Endothelial cell of umbilical vein (primary cell): ENCODE results near the gene ASCL4. TPM values are rescaled to one million over a fixed set of nuclear protein-coding genes. Genes with fewer than 3 reads are reported as not detected.

Experiments used
- BruUV-seq: library from RNA; stranded (reverse); fragments of 400-500 nt; replicated peaks from 2 replicates; lab custom pipeline; 2021; lab: Mats Ljungman, UMichigan
- CTCF ChIA-PET: fragments of 300-600, 350-600 bp; sonication (Branson Sonifier 250); formaldehyde crosslinking; loops from one replicate; lab custom pipeline; 2021; ENCODE audit warnings: antibody characterized with exemption, inconsistent platforms; lab: Charles Lee
- POLR2A ChIA-PET: fragments of 300-600, 350-600 bp; sonication (Branson Sonifier 250); formaldehyde crosslinking; loops from one replicate; lab custom pipeline; 2021; ENCODE audit warnings: antibody characterized with exemption, inconsistent platforms; lab: Charles Lee
- DNase-seq: peaks from one replicate; pipeline ENCODE4 v3.0.0-alpha.2; 2011; ENCODE audit warnings: low read depth, low spot score
- FAIRE-seq: peaks from 2 replicates; lab custom pipeline; 2011; peaks lifted over from hg19 to GRCh38; lab: Jason Lieb, UNC
- H2AFZ ChIP-seq: 2 replicates; pipeline ENCODE4 v1.6.0; 2012; ENCODE audit warnings: low read depth, low read length, control low read depth, inconsistent platforms
- H3K27ac ChIP-seq: 2 replicates; pipeline ENCODE4 v1.5.1; 2011; ENCODE audit warnings: low read depth, mild to moderate bottlenecking, control low read depth, low read length, moderate library complexity; ENCODE audit not compliant: insufficient read depth
- H3K27me3 ChIP-seq, 2 experiments: 2 replicates each; pipeline versions ENCODE4 v1.6.0 to v1.6.1; 2011; ENCODE audit warnings: low read length in 2 of 2, mixed read lengths in 1 of 2; ENCODE audit not compliant: control insufficient read depth in 2 of 2, insufficient read depth in 2 of 2
- H3K36me3 ChIP-seq, 2 experiments: 2 replicates in 1 of 2; 3 replicates in 1 of 2; pipeline ENCODE4 v1.5.1; 2011; ENCODE audit warnings: low read length in 2 of 2, mild to moderate bottlenecking in 1 of 2, moderate library complexity in 1 of 2; ENCODE audit not compliant: control insufficient read depth in 2 of 2, insufficient read depth in 2 of 2; ENCODE audit errors: extremely low read depth in 1 of 2
- H3K4me1 ChIP-seq: 3 replicates; pipeline ENCODE4 v1.5.1; 2011; ENCODE audit warnings: mild to moderate bottlenecking, low read length; ENCODE audit not compliant: control insufficient read depth, insufficient read depth; ENCODE audit errors: extremely low read depth
- H3K4me2 ChIP-seq: 2 replicates; pipeline ENCODE4 v1.6.1; 2011; ENCODE audit warnings: low read length, control low read depth, mixed read lengths; ENCODE audit not compliant: insufficient read depth
- H3K4me3 ChIP-seq, 3 experiments: fragments of 200-600 bp in 1 of 3; sonication (generic), shearing (Covaris generic) in 1 of 3; replicated peaks in 1 of 3; 2 replicates each; pipeline ENCODE4 v1.5.1; 2011 to 2016; ENCODE audit warnings: control low read depth in 3 of 3, low read length in 3 of 3, mild to moderate bottlenecking in 2 of 3, inconsistent platforms in 1 of 3, low read depth in 1 of 3, moderate library complexity in 1 of 3; ENCODE audit not compliant: insufficient read depth in 1 of 3
- H3K79me2 ChIP-seq: 2 replicates; pipeline ENCODE4 v1.6.0; 2012; ENCODE audit warnings: low read length, inconsistent platforms; ENCODE audit not compliant: control insufficient read depth, insufficient read depth
- H3K9ac ChIP-seq: replicated peaks from 2 replicates; pipeline ENCODE3; 2011; ENCODE audit warnings: low read length, control low read depth; ENCODE audit not compliant: insufficient read depth; ENCODE audit errors: extremely low read depth
- H3K9me1 ChIP-seq: replicated peaks from 3 replicates; pipeline ENCODE4 v1.6.0; 2011; ENCODE audit warnings: mild to moderate bottlenecking, low read length; ENCODE audit not compliant: control insufficient read depth, insufficient read depth; ENCODE audit errors: extremely low read depth
- H3K9me3 ChIP-seq: replicated peaks from 2 replicates; pipeline ENCODE4 v1.5.1; 2012; ENCODE audit warnings: low read length, inconsistent platforms; ENCODE audit not compliant: control insufficient read depth, insufficient read depth
- H4K20me1 ChIP-seq: replicated peaks from 2 replicates; pipeline ENCODE3; 2011; ENCODE audit warnings: mild to moderate bottlenecking, low read length; ENCODE audit not compliant: control insufficient read depth, insufficient read depth; ENCODE audit errors: extremely low read depth
- CTCF ChIP-seq, 2 donors: IDR thresholded peaks; 1 replicate in 1 of 2; 2 replicates in 1 of 2; pipeline ENCODE4 v1.5.1; 2011; ENCODE audit warnings: low read length in 2 of 2, mild to moderate bottlenecking in 2 of 2, moderate library complexity in 2 of 2, control low read depth in 1 of 2, inconsistent platforms in 1 of 2, low read depth in 1 of 2; ENCODE audit not compliant: insufficient read depth in 1 of 2; ENCODE audit errors: extremely low read depth in 1 of 2
- EZH2 ChIP-seq: IDR thresholded peaks from 2 replicates; pipeline ENCODE4 v1.6.1; 2012; ENCODE audit warnings: borderline replicate concordance, low read depth, mild to moderate bottlenecking, moderate library complexity, low read length, inconsistent platforms; ENCODE audit not compliant: severe bottlenecking
- FOS ChIP-seq: IDR thresholded peaks from 2 replicates; pipeline ENCODE4 v1.6.1; 2011; ENCODE audit warnings: mild to moderate bottlenecking, low read length, moderate library complexity, borderline replicate concordance; ENCODE audit not compliant: insufficient read depth
- GATA2 ChIP-seq: IDR thresholded peaks from 2 replicates; pipeline ENCODE4 v1.7.0; 2011; ENCODE audit warnings: low read depth, mild to moderate bottlenecking, moderate library complexity, mixed read lengths, low read length; ENCODE audit not compliant: insufficient read length, insufficient read depth
- JUN ChIP-seq: IDR thresholded peaks from 2 replicates; pipeline ENCODE4 v1.6.1; 2011; ENCODE audit warnings: borderline replicate concordance, low read depth; ENCODE audit not compliant: insufficient read length, insufficient read depth
- MAX ChIP-seq: IDR thresholded peaks from 2 replicates; pipeline ENCODE4 v1.6.1; 2011; ENCODE audit not compliant: insufficient read depth, insufficient read length
- MYC ChIP-seq: IDR thresholded peaks from one replicate; pipeline ENCODE4 v1.6.1; 2011; ENCODE audit warnings: mild to moderate bottlenecking, low read depth, low read length
- POLR2A ChIP-seq: IDR thresholded peaks from 2 replicates; pipeline ENCODE4 v1.6.1; 2012; ENCODE audit warnings: low read depth, mild to moderate bottlenecking, control low read depth, low read length
- POLR2AphosphoS5 ChIP-seq: IDR thresholded peaks from 2 replicates; pipeline ENCODE4 v1.6.1; 2012; ENCODE audit warnings: low read depth, mild to moderate bottlenecking, control low read depth, low read length, moderate library complexity; ENCODE audit not compliant: insufficient read depth
- dilution Hi-C: fragments of 300-500 bp; cut with MboI; formaldehyde crosslinking; loops from one replicate; pipeline ENCODE4 v1.15.0; 2019; ENCODE audit warnings: low sequenced_read_pairs; ENCODE audit not compliant: extremely low pct_ligation_motif_present
- intact Hi-C: fragments of 100-400 bp; cut with micrococcal nuclease; formaldehyde crosslinking; loops from one replicate; pipeline ENCODE4 v1.10.0; 2022
- polyA plus RNA-seq, 4 experiments: library from polyadenylated mRNA; depleted of rRNA in 3 of 4; stranded (reverse) in 3 of 4; unstranded in 1 of 4; fragments of >200 nt; gene quantifications; 2 replicates each; pipeline versions ENCODE4 v1.2.1 to v1.2.3, GENCODE V29; 2011 to 2012; ENCODE audit warnings: missing spikeins in 1 of 4
- total RNA-seq: library from RNA; stranded (reverse); gene quantifications from 2 replicates; pipeline ENCODE4 v1.2.3, GENCODE V29; 2021

The ASCL4 gene
- total and polyA plus RNA-seq, 2 donors (not counting 3 experiments of a cell fraction or from before 2014, with no cell fraction given) = not detected

- Histone ChIP-seq H3K4me3 (no peak overlapping the region), H4K20me1 (no peaks in the 10 kb centered on the region), H3K9me1 (no peaks in the 10 kb centered on the region), H3K4me2 (no peak overlapping the region), H3K4me1 (peaks cover 4% of the 10 kb centered on the region), H3K9me3 (no peaks in the 10 kb centered on the region), H3K79me2 (peaks cover 6% of the 10 kb centered on the region), H2AFZ (no peak overlapping the region), H3K27ac (no peak overlapping the region), H3K36me3 (no peaks in the 10 kb centered on the region), H3K9ac (no peak overlapping the region), H3K27me3 (peaks cover 1 to 13% of the 10 kb centered on the region in 2 experiments)
- BruUV-seq = no TSS peak
- ChIA-PET POLR2A (no interaction called here), CTCF (interaction anchor here (2.1 kb wide), 1 partner anchor 120 kb away, joined by 6 read pairs; no protein-coding TSS in a partner anchor)
- TF ChIP-seq GATA2 (no peak), EZH2 (no peak), POLR2AphosphoS5 (no peak), MYC (no peak), POLR2A (no peak), MAX (no peak), JUN (no peak), FOS (no peak), CTCF (IDR thresholded peaks at IDR 0.05; ENCODE audit: extremely low read depth in 1 of 2, insufficient read depth in 1 of 2, low read depth in 1 of 2, low read length in 2 of 2) (no peak)
- FAIRE-seq (no peak), DNase-seq (no peak)
- dilution Hi-C loops (no loop called here), intact Hi-C loops (no loop called here)
Measured at GRCh38 chr12:107765316-107765715, 9.2 kb upstream of the ASCL4 start.
